ENCODE measurements around the gene CSNK1G3. TPM values are rescaled to one million over a fixed set of nuclear protein-coding genes. Genes with fewer than 3 reads are reported as not detected.

Gene CSNK1G3
- total RNA-seq, 2 donors from 2014 or later: 18.4 to 50.2 TPM

DNA sequence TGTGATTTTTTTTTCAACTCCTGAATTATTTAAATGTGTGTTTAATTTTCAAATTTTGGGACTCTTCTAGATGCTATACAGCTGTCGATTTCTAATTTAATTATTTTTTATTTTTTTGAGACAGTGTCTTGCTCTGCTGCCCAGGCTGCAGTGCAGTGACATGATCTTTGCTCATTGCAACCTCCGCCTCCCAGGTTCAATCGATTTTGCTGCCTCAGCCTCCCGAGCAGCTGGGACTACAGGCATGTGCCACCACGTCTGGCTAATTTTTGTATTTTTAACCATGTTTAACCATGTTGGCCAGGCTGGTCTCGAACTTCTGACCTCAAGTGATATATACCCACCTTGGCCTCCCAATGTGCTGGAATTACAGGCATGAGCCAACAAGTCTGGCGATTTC, 28.6 kb downstream of the CSNK1G3 start:
- TF ChIP-seq, protein P1, sequence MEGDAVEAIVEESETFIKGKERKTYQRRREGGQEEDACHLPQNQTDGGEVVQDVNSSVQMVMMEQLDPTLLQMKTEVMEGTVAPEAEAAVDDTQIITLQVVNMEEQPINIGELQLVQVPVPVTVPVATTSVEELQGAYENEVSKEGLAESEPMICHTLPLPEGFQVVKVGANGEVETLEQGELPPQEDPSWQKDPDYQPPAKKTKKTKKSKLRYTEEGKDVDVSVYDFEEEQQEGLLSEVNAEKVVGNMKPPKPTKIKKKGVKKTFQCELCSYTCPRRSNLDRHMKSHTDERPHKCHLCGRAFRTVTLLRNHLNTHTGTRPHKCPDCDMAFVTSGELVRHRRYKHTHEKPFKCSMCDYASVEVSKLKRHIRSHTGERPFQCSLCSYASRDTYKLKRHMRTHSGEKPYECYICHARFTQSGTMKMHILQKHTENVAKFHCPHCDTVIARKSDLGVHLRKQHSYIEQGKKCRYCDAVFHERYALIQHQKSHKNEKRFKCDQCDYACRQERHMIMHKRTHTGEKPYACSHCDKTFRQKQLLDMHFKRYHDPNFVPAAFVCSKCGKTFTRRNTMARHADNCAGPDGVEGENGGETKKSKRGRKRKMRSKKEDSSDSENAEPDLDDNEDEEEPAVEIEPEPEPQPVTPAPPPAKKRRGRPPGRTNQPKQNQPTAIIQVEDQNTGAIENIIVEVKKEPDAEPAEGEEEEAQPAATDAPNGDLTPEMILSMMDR (IDR thresholded peaks at IDR 0.05): no peak
- Histone ChIP-seq H3K36me3 (no peaks in the 10 kb centered on the region), H3K27ac (no peak overlapping the region), H3K9me3 (no peaks in the 10 kb centered on the region), H3K4me3 (no peak overlapping the region), H3K27me3 (replicated peaks; ENCODE audit: insufficient read depth) (no peaks in the 10 kb centered on the region), H3K4me1 (ENCODE audit: control insufficient read depth in 1 of 2, low read depth in 2 of 2) (peaks cover 0 to 4% of the 10 kb centered on the region in 2 donors)
- ATAC-seq (ENCODE audit: insufficient number of reproducible peaks, low FRiP score, low read depth): no peak
- no peak for DNase-seq (ENCODE audit: low spot score)

DNA sequence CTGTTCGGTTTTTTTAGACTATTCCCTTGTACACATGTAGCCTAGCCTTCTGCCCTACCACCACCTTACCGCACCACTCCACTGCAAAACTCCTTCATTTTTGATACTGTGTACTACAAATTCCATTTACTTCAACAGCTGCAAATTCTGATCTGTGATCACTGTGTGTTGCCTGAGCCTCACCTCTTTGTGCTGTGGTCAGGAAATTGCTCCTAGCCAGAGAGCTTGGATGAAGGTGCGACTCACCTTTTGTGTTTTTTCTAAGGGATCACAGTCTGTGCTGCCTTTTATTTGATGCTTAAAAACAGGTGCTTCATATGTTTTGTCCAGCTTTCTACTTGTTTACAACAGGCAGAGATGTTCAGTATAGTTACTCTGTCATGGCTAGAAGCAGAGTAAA, 31.5 kb downstream of the CSNK1G3 start:
- Histone ChIP-seq H3K27ac (no peak overlapping the region), H3K36me3 (no peaks in the 10 kb centered on the region), H3K4me3 (no peak overlapping the region), H3K9me3 (no peaks in the 10 kb centered on the region), H3K27me3 (replicated peaks; ENCODE audit: insufficient read depth) (no peaks in the 10 kb centered on the region), H3K4me1 (ENCODE audit: control insufficient read depth in 1 of 2, low read depth in 2 of 2) (peaks cover 0 to 3% of the 10 kb centered on the region in 2 donors)
- DNase-seq (ENCODE audit: low spot score) (no peak), ATAC-seq (ENCODE audit: insufficient number of reproducible peaks, low FRiP score, low read depth) (no peak)
- TF ChIP-seq, protein P1 (IDR thresholded peaks at IDR 0.05): no peak

DNA sequence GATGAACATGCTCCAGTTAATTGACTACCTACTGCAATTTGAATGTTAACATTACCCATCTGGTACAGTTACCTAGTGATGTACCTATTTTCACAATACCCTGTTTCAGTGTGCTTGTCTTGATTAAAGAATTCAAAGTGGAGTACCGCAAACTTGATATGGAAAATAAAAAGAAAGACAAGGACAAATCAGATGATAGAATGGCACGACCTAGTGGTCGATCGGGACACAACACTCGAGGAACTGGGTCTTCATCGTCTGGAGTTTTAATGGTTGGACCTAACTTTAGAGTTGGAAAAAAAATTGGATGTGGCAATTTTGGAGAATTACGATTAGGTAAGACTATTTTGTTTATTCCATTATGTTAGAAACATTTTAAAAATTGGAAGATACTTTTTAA, 33.5 kb downstream of the CSNK1G3 start:
- no peak for ATAC-seq (ENCODE audit: insufficient number of reproducible peaks, low FRiP score, low read depth)
- TF ChIP-seq, protein P1 (IDR thresholded peaks at IDR 0.05): peak; percentile 24
- no peak overlapping the region for H3K27ac ChIP-seq

DNA sequence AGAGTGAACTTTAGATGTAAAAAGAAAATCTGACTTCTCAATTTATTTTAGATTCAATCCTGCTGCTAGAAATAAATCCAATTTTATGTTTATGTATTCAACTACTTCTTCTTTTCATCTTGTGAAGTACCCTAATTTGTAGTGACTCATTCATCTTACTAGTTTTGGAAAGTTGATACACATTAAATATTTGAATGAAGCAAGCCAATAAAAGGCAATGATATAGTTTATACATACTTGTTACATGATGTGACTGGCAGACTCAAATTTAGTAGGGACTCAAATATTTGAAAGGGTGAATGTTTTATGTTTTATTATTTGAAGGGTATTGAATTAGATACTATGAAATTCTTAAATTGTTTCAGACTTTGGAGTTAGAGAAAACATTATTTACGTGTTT, 34.7 kb downstream of the CSNK1G3 start:
- ATAC-seq (ENCODE audit: insufficient number of reproducible peaks, low FRiP score, low read depth) (no peak), DNase-seq (ENCODE audit: low spot score) (no peak)
- Histone ChIP-seq H3K27me3 (replicated peaks; ENCODE audit: insufficient read depth) (no peaks in the 10 kb centered on the region), H3K27ac (no peak overlapping the region), H3K4me3 (no peak overlapping the region), H3K9me3 (no peaks in the 10 kb centered on the region), H3K36me3 (no peaks in the 10 kb centered on the region), H3K4me1 (ENCODE audit: control insufficient read depth in 1 of 2, low read depth in 2 of 2) (peaks cover 0 to 8% of the 10 kb centered on the region in 2 donors)
- TF ChIP-seq, protein P1 (IDR thresholded peaks at IDR 0.05): no peak

More for the DNA sequence above, 33.5 kb downstream of the CSNK1G3 start:
- no peak overlapping the region for H3K4me3 ChIP-seq
- no peaks in the 10 kb centered on the region for H3K9me3 ChIP-seq
- no peaks in the 10 kb centered on the region for H3K27me3 ChIP-seq (replicated peaks; ENCODE audit: insufficient read depth)
- peaks cover 0 to 5% of the 10 kb centered on the region in 2 donors for H3K4me1 ChIP-seq (ENCODE audit: control insufficient read depth in 1 of 2, low read depth in 2 of 2)
- no peaks in the 10 kb centered on the region for H3K36me3 ChIP-seq
- DNase-seq (ENCODE audit: low spot score): no peak

DNA sequence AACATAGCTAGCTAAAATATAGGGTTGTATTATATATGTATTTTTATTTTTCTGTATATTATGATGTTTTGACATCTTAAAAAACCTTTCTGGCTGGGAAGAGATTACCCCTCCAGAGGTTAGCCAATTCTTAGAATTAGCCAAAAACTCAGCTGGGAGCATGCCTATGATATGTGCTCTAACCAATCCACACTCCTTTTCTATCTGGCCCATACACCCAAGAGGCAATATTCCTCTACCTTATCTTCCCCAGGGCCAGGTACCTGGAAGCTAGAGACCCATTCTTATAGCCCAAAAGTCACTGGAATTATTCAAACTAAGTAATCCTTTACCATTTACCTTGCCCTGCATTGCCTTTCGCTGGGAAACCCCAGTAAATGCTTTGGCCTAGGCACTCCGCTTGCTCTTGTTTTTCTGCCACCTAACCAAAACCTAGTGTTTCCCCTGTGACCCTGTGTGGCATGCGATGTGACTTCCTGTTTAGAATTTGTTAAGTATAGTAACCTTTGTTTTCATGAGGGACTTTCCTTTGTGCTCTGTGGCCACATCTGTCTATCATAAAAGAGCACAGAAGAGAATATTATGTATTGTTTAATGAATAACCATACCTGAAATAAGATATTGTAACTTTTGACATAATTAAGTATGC, 37.4 kb downstream of the CSNK1G3 start:
- DNase-seq (ENCODE audit: low spot score) (no peak), ATAC-seq (ENCODE audit: insufficient number of reproducible peaks, low FRiP score, low read depth) (no peak)
- TF ChIP-seq, protein P1 (IDR thresholded peaks at IDR 0.05): no peak
- no peak overlapping the region for H3K4me3 ChIP-seq
- H3K27me3 ChIP-seq (replicated peaks; ENCODE audit: insufficient read depth): no peaks in the 10 kb centered on the region
- H3K36me3 ChIP-seq: no peaks in the 10 kb centered on the region
- H3K9me3 ChIP-seq: no peaks in the 10 kb centered on the region
- H3K27ac ChIP-seq: no peak overlapping the region
- H3K4me1 ChIP-seq (ENCODE audit: control insufficient read depth in 1 of 2, low read depth in 2 of 2): peaks cover 5 to 8% of the 10 kb centered on the region in 2 donors
